Stimulated activated naive B cell treated with anti-CD40 and anti-IgM and Interleukin-4, amounts not matched to agents 10 μg/mL and 1 μg/mL and 100 μg/mL, for 72 hours (primary cell): ENCODE data around the gene SORCS2.

ENCODE experiments used
- ATAC-seq, 2 donors: fragments of 150-1000 bp; cut with Tn5 transposase; replicated peaks; 2 replicates each; pipeline ENCODE4 v1.10.0; 2021; ENCODE audit warnings: moderate library complexity in 1 of 2
- DNase-seq: peaks from one replicate; pipeline ENCODE4 v3.0.0; 2021
- H3K27ac Mint-ChIP-seq: one replicate; pipeline ENCODE4 v1.8.0; 2022; ENCODE audit warnings: mild to moderate bottlenecking, mixed read lengths
- H3K27me3 Mint-ChIP-seq, 2 donors: one replicate each; pipeline ENCODE4 v1.8.0; 2022; ENCODE audit warnings: mixed read lengths in 2 of 2
- H3K36me3 Mint-ChIP-seq, 2 donors: one replicate each; pipeline ENCODE4 v1.8.0; 2022; ENCODE audit warnings: mixed read lengths in 2 of 2, mild to moderate bottlenecking in 1 of 2
- H3K4me1 Mint-ChIP-seq, 2 donors: one replicate each; pipeline ENCODE4 v1.8.0; 2022; ENCODE audit warnings: mixed read lengths in 2 of 2, mild to moderate bottlenecking in 1 of 2
- H3K4me3 Mint-ChIP-seq, 2 donors: one replicate each; pipeline ENCODE4 v1.8.0; 2022; ENCODE audit warnings: mild to moderate bottlenecking in 2 of 2, mixed read lengths in 2 of 2, moderate library complexity in 1 of 2
- H3K9me3 Mint-ChIP-seq, 2 donors: one replicate each; pipeline ENCODE4 v1.8.0; 2022; ENCODE audit warnings: mixed read lengths in 2 of 2, mild to moderate bottlenecking in 1 of 2

SORCS2 gene

DNA sequence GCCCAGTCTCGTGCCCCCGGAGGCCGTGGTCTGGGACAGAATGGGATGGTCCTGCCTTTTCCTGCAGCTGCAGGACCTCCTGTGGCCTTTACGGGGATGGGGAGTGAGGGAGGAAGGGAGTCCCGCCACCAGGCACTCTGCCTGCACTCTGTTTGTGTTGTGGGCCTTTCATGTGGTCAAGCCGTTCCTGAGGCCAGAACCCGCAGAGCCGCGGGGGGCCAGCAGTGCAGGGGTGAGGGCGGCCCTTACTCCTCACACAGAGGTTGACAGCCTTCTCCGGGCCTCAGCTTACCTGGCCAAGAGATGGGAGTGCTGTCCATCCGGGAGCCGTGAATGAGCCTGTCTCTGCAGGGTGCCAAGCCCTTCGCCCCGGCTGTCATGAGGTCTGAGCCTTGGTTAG, 516.6 kb downstream of the SORCS2 start:
- ATAC-seq = no peak

DNA sequence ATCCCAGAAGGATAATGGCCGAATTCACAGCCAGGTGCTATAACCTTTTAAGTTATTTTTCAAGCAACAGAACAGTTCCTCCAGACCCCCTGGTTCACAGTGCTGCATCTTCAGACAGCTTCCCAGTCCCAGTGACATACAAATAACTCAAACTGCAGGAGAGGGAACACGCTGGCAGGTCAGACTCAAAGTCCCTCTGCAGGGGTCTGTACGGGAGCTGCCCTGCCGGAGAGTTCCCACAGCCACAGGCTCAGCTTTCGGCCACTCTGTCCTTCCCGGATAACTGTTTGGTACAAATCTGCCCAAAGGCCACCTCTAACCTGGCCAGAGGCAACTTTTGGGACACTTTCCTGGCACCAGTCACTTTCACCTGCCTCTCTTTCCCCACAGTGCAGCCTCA, 517.1 kb downstream of the SORCS2 start:
- ATAC-seq (no peak), DNase-seq (no peak)
- Mint-ChIP-seq H3K27me3 (no peaks in the 10 kb centered on the region), H3K27ac (no peak overlapping the region), H3K36me3 (no peaks in the 10 kb centered on the region), H3K4me3 (no peak overlapping the region), H3K9me3 (no peaks in the 10 kb centered on the region), H3K4me1 (no peaks in the 10 kb centered on the region)

More for the DNA sequence above, 516.6 kb downstream of the SORCS2 start:
- Mint-ChIP-seq H3K9me3 (no peaks in the 10 kb centered on the region), H3K27ac (no peak overlapping the region), H3K27me3 (no peaks in the 10 kb centered on the region), H3K4me1 (no peaks in the 10 kb centered on the region), H3K36me3 (no peaks in the 10 kb centered on the region), H3K4me3 (no peak overlapping the region)
- no peak for DNase-seq

DNA sequence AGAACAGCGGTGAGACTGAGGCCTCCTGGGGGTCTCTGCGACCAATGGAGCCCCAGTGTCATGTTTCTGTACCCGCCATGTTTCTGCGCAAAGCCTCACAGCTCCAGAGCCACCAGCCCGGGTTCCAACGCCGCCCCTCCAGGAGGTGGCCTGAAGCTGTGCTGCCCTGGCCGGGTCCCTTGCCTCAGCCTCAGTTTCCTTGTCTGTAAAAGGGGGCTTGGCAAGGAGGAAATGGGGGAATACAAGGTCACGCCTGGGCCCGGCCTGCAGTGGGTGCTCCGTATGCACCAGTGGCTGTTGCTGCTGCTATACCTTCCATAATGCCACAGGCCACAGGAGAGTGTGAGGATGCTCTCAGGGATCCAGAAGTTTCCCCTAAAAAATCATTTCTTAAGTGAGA, 517.8 kb downstream of the SORCS2 start:
- Mint-ChIP-seq H3K27me3 (no peaks in the 10 kb centered on the region), H3K36me3 (no peaks in the 10 kb centered on the region), H3K9me3 (peaks cover 0 to 3% of the 10 kb centered on the region in 2 donors), H3K27ac (no peak overlapping the region), H3K4me3 (no peak overlapping the region), H3K4me1 (no peaks in the 10 kb centered on the region)
- ATAC-seq = no peak
- DNase-seq = no peak

DNA sequence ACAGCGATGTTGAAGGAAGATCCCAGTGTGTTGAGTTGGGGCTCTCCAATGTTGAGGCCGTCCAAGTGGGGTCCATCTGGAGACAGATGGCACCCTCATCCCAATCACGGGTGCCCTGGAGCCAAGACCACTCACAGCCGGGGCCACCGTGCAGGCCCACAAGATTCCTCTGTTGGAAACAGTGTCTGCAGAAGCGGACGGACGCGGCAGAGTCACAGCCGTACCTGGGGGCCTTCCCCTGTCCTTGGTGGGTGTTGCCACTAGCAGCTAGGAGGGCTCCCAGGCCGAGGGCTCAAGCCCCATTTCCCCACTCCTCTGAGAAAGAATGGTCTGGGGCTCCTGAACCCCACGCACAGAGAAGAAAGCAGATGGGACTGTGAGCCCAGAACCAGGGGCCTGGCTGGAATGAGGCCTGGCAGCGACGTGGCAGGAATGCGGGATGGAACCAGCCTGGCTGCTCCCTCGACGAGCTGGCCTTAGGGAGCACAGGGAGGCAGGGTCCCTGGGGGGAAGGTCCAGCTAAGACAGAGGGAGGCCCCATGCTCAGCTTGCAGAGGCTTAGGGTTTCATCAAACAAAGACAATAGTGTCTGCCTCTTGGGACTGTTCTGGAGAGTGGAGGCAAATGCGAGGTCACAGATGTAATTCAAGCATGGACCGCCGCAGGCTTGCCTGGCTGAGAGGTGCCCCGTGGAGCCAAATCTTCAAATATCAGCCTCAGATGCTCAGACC, 518.4 kb downstream of the SORCS2 start:
- DNase-seq (no peak), ATAC-seq (no peak)
- no peaks in the 10 kb centered on the region for H3K36me3 Mint-ChIP-seq
- H3K4me1 Mint-ChIP-seq = no peaks in the 10 kb centered on the region
- peaks cover 0 to 3% of the 10 kb centered on the region in 2 donors for H3K9me3 Mint-ChIP-seq
- no peak overlapping the region for H3K4me3 Mint-ChIP-seq
- no peak overlapping the region for H3K27ac Mint-ChIP-seq
- no peaks in the 10 kb centered on the region for H3K27me3 Mint-ChIP-seq

DNA sequence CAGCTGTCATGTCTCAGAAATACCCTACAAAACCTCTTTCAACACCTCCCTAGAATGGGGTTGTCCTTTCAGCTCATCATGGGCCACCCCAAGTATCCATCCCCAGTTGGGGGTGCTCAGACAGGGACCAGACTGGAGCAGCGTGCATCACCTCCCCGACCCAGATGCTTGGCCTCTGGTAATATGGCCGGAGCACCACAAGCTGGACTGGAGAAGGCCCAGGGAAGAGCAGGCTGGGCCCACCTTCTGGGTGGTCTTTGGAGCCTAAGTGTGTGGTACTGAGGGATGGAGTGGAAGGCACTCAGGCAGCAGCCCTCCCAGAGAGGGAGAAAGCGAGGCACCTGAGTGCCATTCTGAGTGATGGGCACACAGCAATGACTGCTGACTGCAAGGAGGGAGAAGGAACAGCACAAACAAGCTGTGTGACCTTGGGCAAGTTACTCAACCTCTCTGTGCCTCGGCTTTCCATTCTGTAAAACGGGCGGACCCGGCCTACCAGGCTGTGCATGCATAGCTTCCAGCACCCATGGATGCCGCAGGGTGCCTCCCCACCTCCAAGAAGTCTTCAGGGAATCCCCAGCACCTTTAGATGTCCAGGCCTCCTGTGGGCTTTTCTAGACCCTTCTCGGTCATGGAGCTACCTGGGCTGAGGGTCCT, 519.1 kb downstream of the SORCS2 start:
- ATAC-seq (no peak), DNase-seq (no peak)
- Mint-ChIP-seq H3K27me3 (peaks cover 4% of the 10 kb centered on the region in 2 donors), H3K4me3 (no peak overlapping the region), H3K9me3 (peaks cover 0 to 5% of the 10 kb centered on the region in 2 donors), H3K4me1 (peaks cover 0 to 3% of the 10 kb centered on the region in 2 donors), H3K36me3 (no peaks in the 10 kb centered on the region), H3K27ac (no peak overlapping the region)

DNA sequence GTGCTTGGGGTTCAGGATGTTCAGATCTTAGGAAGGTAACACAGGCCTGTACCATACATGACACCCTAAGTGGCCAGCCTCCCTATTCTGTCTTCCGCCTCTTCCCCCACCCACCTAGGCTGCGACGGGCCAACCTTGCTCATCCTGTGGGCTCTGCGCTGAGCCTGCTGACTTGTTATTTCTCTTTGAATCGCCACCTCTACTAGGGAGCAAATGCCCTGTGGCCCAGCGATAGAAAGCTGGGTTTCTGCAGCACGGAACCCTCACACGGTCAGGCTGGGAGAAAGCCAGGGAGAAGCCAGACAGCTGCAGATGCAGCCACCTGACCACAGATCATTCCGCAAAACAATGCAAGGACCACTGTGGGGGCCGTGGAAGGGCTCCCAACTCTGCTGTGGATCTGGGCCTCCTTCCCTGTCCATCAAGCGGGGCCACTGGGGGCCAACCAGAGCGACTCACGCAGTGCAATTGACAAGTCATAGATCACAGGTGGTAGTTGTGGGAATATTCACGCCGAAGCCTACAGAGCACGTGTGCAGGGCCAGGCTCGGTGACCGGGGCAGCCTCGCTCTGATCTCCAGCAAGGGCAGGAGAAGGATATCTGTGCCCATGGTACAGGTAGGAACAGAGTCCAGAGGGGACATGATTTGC, 519.8 kb downstream of the SORCS2 start:
- Mint-ChIP-seq H3K36me3 (no peaks in the 10 kb centered on the region), H3K9me3 (peaks cover 0 to 5% of the 10 kb centered on the region in 2 donors), H3K4me3 (no peak overlapping the region), H3K27me3 (peaks cover 8% of the 10 kb centered on the region in 2 donors), H3K27ac (no peak overlapping the region), H3K4me1 (peaks cover 0 to 3% of the 10 kb centered on the region in 2 donors)
- no peak for DNase-seq
- no peak for ATAC-seq

DNA sequence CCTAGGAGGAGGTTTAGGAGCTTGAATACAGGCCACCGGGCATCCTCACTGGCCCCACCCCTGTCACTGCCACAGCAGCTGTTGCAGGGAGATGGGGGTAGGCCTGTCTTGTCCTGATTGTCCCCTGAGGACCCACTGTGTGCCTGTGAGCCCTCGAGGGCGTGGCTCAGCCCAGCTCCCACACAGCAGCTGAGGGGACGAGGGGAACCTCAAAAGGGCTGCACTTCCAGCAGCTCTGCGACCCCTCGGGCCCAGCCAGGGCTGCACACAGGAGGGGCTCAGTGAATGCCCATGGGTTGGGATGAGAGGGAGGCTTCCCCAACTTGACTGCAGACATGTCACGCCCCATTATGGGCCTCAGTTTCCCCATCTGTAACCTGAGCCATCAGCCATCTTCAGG, 521.4 kb downstream of the SORCS2 start:
- ATAC-seq = no peak
- Mint-ChIP-seq H3K4me3 (no peak overlapping the region), H3K4me1 (peaks cover 0 to 4% of the 10 kb centered on the region in 2 donors), H3K27me3 (peaks cover 8 to 20% of the 10 kb centered on the region in 2 donors), H3K9me3 (peaks cover 0 to 5% of the 10 kb centered on the region in 2 donors), H3K36me3 (no peaks in the 10 kb centered on the region), H3K27ac (no peak overlapping the region)
- no peak for DNase-seq

DNA sequence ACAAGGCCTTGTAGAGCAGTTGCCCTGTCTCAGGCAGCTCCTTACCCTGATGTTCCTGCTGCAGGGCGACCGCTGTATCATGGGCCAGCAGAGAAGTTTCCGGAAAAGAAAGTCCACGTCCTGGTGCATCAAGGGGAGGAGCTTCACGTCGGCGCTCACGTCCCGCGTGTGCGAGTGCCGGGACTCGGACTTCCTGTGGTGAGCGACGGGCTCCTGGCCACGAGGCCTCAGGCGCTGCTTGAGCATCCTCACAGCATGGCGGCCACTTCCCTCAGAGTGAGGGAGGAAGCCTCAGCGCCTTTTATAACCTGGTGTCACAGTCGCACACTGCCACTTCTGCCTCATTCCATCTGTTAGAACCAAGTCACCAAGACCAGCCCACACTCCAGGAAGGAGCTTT, 521.8 kb downstream of the SORCS2 start:
- Mint-ChIP-seq H3K36me3 (no peaks in the 10 kb centered on the region), H3K9me3 (peaks cover 0 to 5% of the 10 kb centered on the region in 2 donors), H3K4me3 (no peak overlapping the region), H3K27me3 (peaks cover 8 to 23% of the 10 kb centered on the region in 2 donors), H3K4me1 (peaks cover 0 to 4% of the 10 kb centered on the region in 2 donors), H3K27ac (no peak overlapping the region)
- DNase-seq (no peak), ATAC-seq (no peak)

DNA sequence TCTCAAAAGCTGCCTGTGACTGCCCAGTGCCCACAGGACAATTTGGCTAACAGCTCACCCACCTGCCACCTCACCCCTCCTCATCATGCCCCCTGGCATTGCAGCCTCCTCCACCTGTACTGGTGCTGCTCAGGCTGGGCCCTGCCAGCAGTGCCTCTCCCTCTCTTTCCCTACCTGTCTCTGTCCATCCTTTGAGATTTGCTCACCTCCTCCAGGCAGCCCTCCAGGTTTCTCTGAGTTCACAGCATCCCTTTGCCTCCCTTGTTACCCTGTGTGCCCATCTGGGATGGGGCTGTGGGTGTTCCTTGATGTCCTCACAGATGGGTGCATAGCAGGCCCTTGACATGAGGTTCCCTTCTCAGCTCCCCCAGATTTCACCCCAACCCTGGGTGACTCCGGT, 522.4 kb downstream of the SORCS2 start:
- DNase-seq = no peak
- Mint-ChIP-seq H3K36me3 (no peaks in the 10 kb centered on the region), H3K4me1 (peaks cover 0 to 4% of the 10 kb centered on the region in 2 donors), H3K9me3 (peaks cover 0 to 5% of the 10 kb centered on the region in 2 donors), H3K4me3 (no peak overlapping the region), H3K27me3 (peaks cover 11 to 25% of the 10 kb centered on the region in 2 donors), H3K27ac (no peak overlapping the region)
- ATAC-seq = no peak

DNA sequence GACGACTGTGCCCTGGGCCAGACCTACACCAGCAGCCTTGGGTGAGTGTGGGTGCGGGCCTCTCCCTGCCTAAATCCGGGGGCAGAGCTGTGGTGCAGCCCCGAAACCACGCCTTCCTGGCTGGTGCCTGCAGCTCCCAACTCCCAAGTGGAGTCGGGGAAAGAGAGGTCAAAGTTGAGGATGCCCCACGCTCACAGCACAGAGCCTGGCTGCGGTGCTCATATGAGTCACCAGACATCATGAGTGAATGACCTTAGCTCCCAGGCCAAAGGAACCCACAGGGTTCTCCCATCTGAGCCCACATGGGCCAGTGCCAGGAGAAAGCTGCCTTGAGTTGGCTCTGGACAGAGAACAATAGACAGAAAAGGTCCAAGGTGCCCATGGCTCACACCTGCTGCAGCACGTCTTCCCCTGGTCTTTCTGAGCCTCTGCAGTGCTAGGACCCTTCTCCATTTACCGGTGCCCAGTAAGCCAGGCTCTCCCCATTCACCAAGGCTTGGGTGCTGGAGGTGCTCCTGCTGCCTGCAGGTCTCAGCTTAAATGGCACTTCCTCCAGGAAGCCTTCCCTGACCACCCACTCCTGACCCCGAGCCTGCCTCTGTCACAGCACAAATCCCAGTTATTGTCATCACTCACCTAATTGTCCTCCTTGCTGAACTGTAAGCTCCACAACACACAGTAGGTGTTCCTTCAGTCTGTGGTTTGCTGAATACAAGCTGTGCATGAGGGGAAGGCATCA, 523.1 kb downstream of the SORCS2 start:
- Mint-ChIP-seq H3K36me3 (no peaks in the 10 kb centered on the region), H3K9me3 (peaks cover 0 to 5% of the 10 kb centered on the region in 2 donors), H3K4me3 (no peak overlapping the region), H3K4me1 (peaks cover 0 to 5% of the 10 kb centered on the region in 2 donors), H3K27me3 (peaks cover 18 to 32% of the 10 kb centered on the region in 2 donors), H3K27ac (no peak overlapping the region)
- DNase-seq (no peak), ATAC-seq (no peak)

DNA sequence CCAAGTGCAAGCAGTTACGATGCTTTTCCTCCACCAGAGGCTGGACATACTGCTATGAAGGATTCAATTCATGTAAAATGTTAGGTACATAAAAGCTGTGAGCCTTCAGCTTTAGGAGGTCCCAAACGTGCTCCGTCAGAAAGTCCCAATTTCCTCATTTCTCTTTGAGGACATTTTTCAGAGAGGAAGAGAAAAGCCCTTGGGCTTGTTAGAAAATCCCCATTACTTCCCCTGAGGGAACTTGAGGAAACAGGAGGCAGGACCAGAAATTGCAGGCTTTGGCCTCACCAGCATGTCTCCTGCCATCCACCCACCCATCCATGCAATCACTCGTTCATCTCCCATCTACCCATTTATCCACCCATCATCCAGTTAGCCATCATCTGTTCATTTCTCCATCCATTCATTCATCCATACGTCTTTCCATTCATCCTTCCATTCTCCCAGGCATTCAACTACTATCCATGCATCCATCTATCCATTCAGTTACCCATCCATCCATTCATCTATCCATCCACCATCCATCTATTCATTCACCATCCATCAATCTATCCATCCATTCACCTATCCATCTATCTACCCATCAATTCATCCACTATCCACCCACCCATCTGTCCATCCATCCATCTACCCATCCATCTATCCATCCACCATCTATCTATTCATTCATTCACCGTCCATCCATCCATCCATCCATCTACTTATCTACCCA, 523.8 kb downstream of the SORCS2 start:
- no peaks in the 10 kb centered on the region for H3K36me3 Mint-ChIP-seq
- H3K27ac Mint-ChIP-seq = no peak overlapping the region
- peaks cover 0 to 5% of the 10 kb centered on the region in 2 donors for H3K9me3 Mint-ChIP-seq
- peaks cover 19 to 34% of the 10 kb centered on the region in 2 donors for H3K27me3 Mint-ChIP-seq
- H3K4me1 Mint-ChIP-seq = peaks cover 0 to 6% of the 10 kb centered on the region in 2 donors
- no peak overlapping the region for H3K4me3 Mint-ChIP-seq
- ATAC-seq (no peak), DNase-seq (no peak)

DNA sequence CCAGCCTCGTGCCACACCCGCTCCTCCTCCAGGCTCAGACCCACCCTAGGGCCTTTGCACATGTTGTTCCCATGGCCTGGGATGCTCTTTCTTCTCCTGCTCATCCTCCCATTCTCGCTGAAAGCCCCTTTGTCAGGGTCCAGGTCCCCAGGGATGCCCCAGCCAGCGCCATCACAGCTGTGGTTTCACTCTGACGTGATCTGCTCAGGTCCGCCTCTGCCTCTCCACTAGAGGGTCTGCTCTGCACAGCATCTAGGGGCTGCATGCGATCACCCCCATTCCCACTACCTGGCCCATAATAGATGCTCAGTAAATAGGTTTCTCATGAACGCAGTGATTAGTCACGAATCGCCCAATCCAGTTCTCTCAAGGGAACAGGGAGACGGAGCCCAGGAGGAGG, 524.8 kb downstream of the SORCS2 start:
- H3K9me3 Mint-ChIP-seq = peaks cover 0 to 5% of the 10 kb centered on the region in 2 donors
- H3K36me3 Mint-ChIP-seq = no peaks in the 10 kb centered on the region
- H3K4me3 Mint-ChIP-seq = no peak overlapping the region
- peaks cover 20 to 34% of the 10 kb centered on the region in 2 donors for H3K27me3 Mint-ChIP-seq
- no peak overlapping the region for H3K27ac Mint-ChIP-seq
- no peak for DNase-seq
- H3K4me1 Mint-ChIP-seq = peaks cover 0 to 6% of the 10 kb centered on the region in 2 donors
- ATAC-seq = no peak

DNA sequence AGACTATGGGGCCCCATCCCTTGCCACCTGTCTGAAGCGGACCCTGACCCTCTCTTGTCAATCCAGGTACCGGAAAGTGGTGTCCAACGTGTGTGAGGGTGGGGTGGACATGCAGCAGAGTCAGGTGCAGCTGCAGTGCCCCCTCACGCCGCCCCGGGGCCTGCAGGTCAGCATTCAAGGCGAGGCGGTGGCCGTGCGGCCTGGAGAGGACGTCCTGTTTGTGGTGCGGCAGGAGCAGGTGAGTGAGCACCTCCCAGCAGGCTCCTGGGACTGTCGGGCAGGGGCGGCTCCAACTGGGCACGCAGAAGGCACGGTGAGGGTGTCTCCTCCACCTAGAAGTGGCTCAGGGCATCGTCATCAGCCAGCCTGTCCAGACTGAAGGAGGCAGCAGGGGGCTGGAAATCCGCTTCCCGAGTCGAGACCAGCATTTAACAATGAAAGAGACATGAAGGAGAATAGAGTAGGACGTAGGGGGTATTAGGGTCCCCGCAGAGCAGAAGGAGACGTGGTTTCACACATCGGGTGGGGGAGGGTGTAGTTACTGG, 525.7 kb downstream of the SORCS2 start:
- DNase-seq = no peak
- peaks cover 26 to 40% of the 10 kb centered on the region in 2 donors for H3K27me3 Mint-ChIP-seq
- H3K4me3 Mint-ChIP-seq = no peak overlapping the region
- no peak overlapping the region for H3K27ac Mint-ChIP-seq
- no peak for ATAC-seq
- H3K9me3 Mint-ChIP-seq = peaks cover 0 to 5% of the 10 kb centered on the region in 2 donors
- H3K4me1 Mint-ChIP-seq = peaks cover 0 to 6% of the 10 kb centered on the region in 2 donors
- H3K36me3 Mint-ChIP-seq = no peaks in the 10 kb centered on the region
